Thoracic aorta (tissue), 2 donors: Measurements from ENCODE around the gene TRPM3. TPM values are rescaled to one million over a fixed set of nuclear protein-coding genes. Genes with fewer than 3 reads are reported as not detected.
A peak's percentile ranks its signal among the peaks of the same experiment; 100 is the strongest.

Source experiments
- ATAC-seq: fragments of 150-250 bp; one replicate; pipeline ENCODE4 v1.8.0; 2017; ENCODE audit warnings: low read depth; ENCODE audit not compliant: insufficient number of reproducible peaks, low FRiP score
- DNase-seq: peaks from one replicate; pipeline ENCODE4 v3.0.0-alpha.2; 2020; ENCODE audit warnings: low spot score
- H3K27ac ChIP-seq, 2 donors: fragments of 200-600 bp; sonication (generic); 1 replicate in 1 of 2; 2 replicates in 1 of 2; pipeline ENCODE4 v1.5.1; 2016; ENCODE audit warnings: mild to moderate bottlenecking in 2 of 2, moderate library complexity in 2 of 2
- H3K27me3 ChIP-seq: fragments of 200-600 bp; sonication (generic); replicated peaks from 2 replicates; pipeline ENCODE4 v1.6.0; 2016; ENCODE audit warnings: mild to moderate bottlenecking; ENCODE audit not compliant: insufficient read depth
- H3K36me3 ChIP-seq: fragments of 200-600 bp; sonication (generic); one replicate; pipeline ENCODE4 v1.5.1; 2016
- H3K4me1 ChIP-seq, 2 donors: fragments of 200-600 bp; sonication (generic); 1 replicate in 1 of 2; 2 replicates in 1 of 2; pipeline versions ENCODE4 v1.5.1 to v1.6.0; 2016; ENCODE audit warnings: low read depth in 2 of 2, mild to moderate bottlenecking in 1 of 2; ENCODE audit not compliant: control insufficient read depth in 1 of 2
- H3K4me3 ChIP-seq: fragments of 200-600 bp; sonication (generic); 2 replicates; pipeline ENCODE4 v1.5.1; 2016; ENCODE audit warnings: mild to moderate bottlenecking
- H3K9me3 ChIP-seq: fragments of 200-600 bp; sonication (generic); 2 replicates; pipeline ENCODE4 v1.5.1; 2016
- total RNA-seq, 2 donors: library from RNA; depleted of rRNA; stranded (reverse); fragments of >200 nt; gene quantifications; one replicate each; pipeline versions ENCODE4 v1.1.0 to v1.2.3, GENCODE V29; 2016
- TF ChIP-seq, protein P1 (sequence below): fragments of 200-600 bp; sonication (generic); IDR thresholded peaks from one replicate; pipeline ENCODE4 v1.5.1; 2019; ENCODE audit warnings: antibody characterized with exemption

Gene TRPM3
- 1 to 10 TPM; 2.1 to 5.0 TPM for total RNA-seq

DNA sequence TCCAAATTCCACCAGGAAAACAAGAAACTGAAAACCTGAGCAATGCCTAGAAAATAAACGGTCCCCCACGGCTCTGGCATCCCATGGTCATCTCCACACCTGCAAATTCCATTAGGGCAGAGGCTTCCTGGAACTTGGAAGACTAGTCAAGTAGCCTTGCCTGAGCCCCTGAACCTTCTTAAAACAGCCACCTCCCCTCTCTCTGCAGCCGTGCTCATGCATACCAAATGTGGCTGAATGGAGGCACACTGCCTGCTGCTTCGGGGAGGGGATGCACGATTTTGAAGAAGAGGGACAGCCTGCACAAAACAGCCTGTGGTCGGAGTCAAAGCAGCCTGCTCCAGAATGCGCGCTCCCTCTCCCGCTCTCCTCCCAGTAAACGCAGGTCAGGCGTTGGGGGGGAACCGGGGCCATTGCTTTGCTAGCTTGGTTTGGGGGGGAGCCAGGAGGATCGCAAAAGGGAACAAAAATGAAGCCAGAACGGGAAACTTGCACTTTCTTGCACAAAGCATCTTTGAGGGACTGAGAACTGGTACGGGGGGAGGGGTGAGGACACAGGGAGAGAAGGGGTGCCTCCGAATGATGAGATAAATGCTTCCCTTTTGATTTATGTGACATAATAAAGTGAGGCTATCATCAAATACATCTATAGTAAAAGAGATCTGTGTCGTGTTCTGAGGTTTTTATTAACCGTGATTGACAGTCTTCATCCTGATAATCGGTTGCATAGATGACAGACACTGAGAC is at the start of gene TRPM3:
Gene TRPM3, minus strand, starts transcription at position 347 of the 747 bp plus-strand sequence. Its CDS starts 267 bp downstream, at position 80.
- H3K4me3 ChIP-seq: peak within 1 kb of the TSS; percentile 45
- no peaks in the 10 kb centered on the region for H3K9me3 ChIP-seq
- peaks cover 0 to 8% of the 10 kb centered on the region in 2 donors for H3K4me1 ChIP-seq
- TF ChIP-seq, protein P1, sequence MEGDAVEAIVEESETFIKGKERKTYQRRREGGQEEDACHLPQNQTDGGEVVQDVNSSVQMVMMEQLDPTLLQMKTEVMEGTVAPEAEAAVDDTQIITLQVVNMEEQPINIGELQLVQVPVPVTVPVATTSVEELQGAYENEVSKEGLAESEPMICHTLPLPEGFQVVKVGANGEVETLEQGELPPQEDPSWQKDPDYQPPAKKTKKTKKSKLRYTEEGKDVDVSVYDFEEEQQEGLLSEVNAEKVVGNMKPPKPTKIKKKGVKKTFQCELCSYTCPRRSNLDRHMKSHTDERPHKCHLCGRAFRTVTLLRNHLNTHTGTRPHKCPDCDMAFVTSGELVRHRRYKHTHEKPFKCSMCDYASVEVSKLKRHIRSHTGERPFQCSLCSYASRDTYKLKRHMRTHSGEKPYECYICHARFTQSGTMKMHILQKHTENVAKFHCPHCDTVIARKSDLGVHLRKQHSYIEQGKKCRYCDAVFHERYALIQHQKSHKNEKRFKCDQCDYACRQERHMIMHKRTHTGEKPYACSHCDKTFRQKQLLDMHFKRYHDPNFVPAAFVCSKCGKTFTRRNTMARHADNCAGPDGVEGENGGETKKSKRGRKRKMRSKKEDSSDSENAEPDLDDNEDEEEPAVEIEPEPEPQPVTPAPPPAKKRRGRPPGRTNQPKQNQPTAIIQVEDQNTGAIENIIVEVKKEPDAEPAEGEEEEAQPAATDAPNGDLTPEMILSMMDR: no peak
- ATAC-seq: no peak
- no peak for DNase-seq
- no peak within 1 kb of the TSS for H3K27ac ChIP-seq
- no peaks in the 10 kb centered on the region for H3K36me3 ChIP-seq
- H3K27me3 ChIP-seq: no peaks in the 10 kb centered on the region

DNA sequence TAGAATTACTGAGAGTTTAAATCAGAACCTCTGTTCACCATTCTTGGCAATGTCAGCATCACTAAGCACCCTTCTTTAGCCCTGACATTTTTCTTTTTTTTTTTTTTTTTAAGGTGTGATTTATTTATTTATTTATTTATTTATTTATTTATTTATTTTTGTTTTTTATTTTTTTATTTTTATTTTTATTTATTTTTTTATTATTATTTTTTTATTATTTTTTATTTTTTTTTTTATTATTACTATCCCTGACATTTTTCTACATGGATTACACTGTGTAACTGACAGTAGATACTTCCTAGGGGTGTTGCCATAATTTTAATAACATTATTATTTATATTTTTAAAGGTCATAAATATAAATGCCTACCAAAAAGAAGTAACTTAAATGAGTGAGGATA is 47.0 kb upstream of the TRPM3 start:
- H3K9me3 ChIP-seq: no peaks in the 10 kb centered on the region
- no peak overlapping the region for H3K4me3 ChIP-seq
- H3K27ac ChIP-seq: no peak overlapping the region
- DNase-seq (no peak), ATAC-seq (no peak)
- no peaks in the 10 kb centered on the region for H3K27me3 ChIP-seq
- no peaks in the 10 kb centered on the region for H3K4me1 ChIP-seq
- TF ChIP-seq, protein P1: no peak
- no peaks in the 10 kb centered on the region for H3K36me3 ChIP-seq

DNA sequence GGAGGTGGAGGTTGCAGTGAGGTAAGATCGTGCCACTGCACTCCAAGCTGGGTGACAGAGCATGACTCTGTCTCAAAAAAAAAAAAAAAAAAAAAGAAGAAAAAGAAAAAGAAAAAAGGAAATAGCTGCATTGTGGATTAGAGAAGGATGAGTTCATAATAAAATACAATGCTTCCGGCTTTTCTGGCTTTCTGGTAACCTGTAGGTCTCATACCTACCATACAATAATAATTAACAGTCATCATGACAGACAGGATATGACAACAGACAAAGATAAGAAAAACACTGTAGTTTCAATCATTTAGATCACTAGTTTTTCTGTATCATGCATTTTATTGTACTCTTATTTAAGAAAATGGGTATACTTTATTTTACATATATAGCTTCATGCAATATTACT is 40.7 kb upstream of the TRPM3 start:
- H3K36me3 ChIP-seq: no peaks in the 10 kb centered on the region
- TF ChIP-seq, protein P1: no peak
- no peak overlapping the region for H3K4me3 ChIP-seq
- ATAC-seq (no peak), DNase-seq (no peak)
- H3K27ac ChIP-seq: no peak overlapping the region
- H3K9me3 ChIP-seq: no peaks in the 10 kb centered on the region
- no peaks in the 10 kb centered on the region for H3K4me1 ChIP-seq
- H3K27me3 ChIP-seq: no peaks in the 10 kb centered on the region

DNA sequence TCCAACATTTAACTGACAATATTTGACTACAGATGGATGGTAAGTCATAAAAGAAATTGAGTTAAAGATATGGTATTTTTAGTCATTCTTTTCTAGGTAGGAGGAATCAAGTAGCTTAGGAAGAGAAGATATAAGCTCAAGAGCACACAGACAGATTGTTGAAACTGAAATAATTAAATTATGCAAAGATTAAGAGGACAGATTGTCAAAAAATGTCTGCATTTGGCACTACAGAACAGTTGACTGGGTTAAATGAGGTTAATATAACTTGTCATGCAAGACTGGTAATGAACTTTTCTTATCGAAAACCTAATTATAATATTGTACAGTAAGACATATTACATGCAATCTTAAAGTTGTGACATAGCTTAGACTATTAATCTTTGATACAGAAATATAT is 36.3 kb upstream of the TRPM3 start:
- Histone ChIP-seq H3K36me3 (no peaks in the 10 kb centered on the region), H3K4me3 (no peak overlapping the region), H3K4me1 (no peaks in the 10 kb centered on the region), H3K27me3 (no peaks in the 10 kb centered on the region), H3K27ac (no peak overlapping the region), H3K9me3 (no peaks in the 10 kb centered on the region)
- TF ChIP-seq, protein P1: no peak
- no peak for DNase-seq
- ATAC-seq: no peak

DNA sequence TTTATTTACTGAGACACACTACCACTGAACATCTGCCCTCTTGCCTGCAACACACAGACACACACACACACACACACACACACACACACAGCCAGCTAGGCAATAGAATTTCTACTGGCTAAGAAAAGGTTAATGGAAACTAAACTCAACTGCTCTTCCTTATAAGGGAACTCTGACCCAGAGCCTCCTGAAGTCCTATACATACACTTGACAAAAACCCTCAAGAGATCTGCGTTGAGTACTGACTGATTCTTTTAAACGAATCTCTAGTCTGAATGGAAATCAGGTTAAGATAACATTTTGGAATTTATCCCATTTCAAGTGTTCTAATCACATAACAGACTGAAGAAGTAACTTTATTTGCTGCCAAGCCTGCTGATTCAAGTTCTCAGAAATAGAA is 25.9 kb upstream of the TRPM3 start:
- peaks cover 0 to 6% of the 10 kb centered on the region in 2 donors for H3K4me1 ChIP-seq
- H3K36me3 ChIP-seq: no peaks in the 10 kb centered on the region
- DNase-seq: no peak
- ATAC-seq: no peak
- TF ChIP-seq, protein P1: no peak
- no peak overlapping the region for H3K27ac ChIP-seq
- H3K9me3 ChIP-seq: no peaks in the 10 kb centered on the region
- H3K27me3 ChIP-seq: no peaks in the 10 kb centered on the region
- H3K4me3 ChIP-seq: no peak overlapping the region
